ENCODE data around the gene MIER2.
"Not testable (repeated sequence)": the region's sequence is repeated elsewhere in the genome, so short reads cannot be mapped to it uniquely, and the experiment has no call there.

Gene MIER2

DNA sequence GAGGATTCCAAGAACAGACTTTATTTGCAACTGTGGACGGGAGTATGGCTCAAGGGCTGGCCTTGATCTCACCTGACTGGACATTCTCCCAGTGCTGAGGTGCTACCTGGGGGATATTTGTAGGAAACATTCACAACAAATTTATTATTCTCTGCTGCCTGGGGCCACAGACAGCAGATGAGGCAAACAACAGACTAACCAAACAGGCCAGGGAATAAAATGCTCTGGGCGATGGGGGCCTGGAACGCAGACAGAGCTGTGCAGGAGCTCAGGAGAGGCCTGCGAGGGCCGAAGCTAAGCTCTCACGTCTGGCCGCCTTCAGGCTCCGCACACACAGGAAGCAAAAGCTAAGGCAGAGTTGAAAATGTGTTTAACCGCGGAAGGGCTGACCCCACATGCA is 61.2 kb downstream of the MIER2 start:
- DNase-seq (ENCODE audit: low spot score) = no peak

GRCh38 chr19:282501-282900 is 62.1 kb downstream of the MIER2 start:
- no peak for DNase-seq (ENCODE audit: low spot score)

DNA sequence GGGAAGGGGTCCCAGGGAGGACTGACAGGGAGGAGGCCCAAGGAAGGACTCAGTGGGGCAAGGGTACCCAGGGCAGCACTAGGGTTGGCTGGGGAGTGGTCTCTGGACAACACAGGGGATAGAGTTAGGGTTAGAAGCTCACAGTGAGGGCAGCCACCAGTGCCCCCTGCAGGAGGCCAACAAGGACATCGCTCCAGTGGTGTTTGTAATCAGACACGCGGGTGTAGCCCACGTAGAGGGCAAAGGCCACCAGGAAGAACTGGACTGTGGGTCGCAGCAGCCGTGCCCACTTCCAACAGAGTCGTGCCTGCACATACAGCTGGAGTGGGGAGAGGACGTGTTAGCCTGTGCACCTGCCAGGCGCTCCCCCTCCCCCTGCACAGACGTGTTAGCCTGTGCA is 62.6 kb downstream of the MIER2 start:
- DNase-seq (ENCODE audit: low spot score) = no peak

DNA sequence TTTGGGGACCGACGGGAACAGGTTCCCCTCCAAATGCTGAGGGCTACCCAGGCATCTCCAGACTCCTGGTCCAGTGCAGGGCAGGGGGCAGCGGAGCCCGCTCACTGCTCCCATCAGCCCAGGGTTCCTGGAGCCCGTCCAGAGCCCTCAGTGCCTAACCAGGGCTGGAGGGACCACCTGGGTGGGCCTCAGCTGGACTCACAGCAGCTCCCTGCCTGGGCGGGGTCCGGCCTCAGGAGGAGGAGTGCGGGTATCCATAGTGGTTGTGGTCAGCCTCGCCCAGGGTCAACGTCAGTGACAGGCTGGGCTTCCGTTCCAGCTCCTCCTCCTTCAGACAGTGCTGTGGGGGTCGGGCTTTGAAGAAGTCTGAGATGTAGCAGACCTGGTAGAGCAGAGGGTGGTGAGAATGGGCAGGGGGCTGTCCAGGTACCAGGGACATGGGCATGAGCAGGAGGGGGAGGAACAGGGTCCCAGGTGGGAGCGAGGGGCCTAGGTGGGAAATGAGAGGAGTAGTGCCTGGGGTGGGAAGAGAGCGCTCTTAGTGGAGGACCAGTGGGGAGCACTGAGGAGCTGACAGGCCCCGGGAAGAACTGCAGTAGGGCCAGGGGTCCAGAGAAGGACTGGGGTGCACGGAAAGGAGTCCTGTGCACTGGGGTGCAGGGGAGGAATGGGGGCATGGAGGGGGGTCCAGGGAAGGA is 63.3 kb downstream of the MIER2 start:
- DNase-seq (ENCODE audit: low spot score) = no peak

- DNase-seq (ENCODE audit: low spot score) = no peak
These were observed 64.0 kb downstream of the MIER2 start for GRCh38 chr19:280541-281009.

GRCh38 chr19:279656-280055 is 64.9 kb downstream of the MIER2 start:
- no peak for DNase-seq (ENCODE audit: low spot score)

- no peak for DNase-seq (ENCODE audit: low spot score)
These were observed 65.4 kb downstream of the MIER2 start for GRCh38 chr19:279231-279630.

DNA sequence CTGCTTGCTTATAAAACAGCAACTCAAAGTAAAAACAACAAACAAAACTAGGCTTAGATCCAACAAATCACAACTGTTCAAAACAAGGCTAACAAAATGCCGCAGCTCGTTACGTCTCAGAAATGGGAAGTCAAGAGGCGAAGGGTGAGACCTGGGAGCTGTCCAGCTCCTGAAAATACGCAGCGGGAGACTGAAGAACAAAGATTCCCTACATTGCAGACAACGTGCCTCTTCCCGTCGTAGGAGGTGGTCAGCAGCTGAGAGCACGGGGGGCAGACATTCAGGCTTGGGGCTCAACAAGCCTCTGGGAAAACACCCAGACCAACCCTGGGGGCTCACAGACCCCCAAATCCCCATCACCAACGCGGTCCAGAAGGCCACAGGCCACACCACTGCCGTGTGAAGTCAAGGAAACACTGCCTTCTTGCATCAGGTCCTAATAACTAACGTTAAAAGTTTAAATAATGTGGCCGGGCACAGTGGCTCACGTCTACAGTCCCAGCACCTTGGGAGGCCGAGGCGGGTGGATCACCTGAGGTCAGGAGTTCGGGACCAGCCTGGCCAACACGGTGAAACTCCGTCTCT is 66.9 kb downstream of the MIER2 start:
- peak; percentile 34 for DNase-seq (ENCODE audit: low spot score)

GRCh38 chr19:277131-277530 is 67.5 kb downstream of the MIER2 start:
- no peak for DNase-seq (ENCODE audit: low spot score)

GRCh38 chr19:275958-276646 is 68.5 kb downstream of the MIER2 start:
- DNase-seq (ENCODE audit: low spot score) = no peak

DNA sequence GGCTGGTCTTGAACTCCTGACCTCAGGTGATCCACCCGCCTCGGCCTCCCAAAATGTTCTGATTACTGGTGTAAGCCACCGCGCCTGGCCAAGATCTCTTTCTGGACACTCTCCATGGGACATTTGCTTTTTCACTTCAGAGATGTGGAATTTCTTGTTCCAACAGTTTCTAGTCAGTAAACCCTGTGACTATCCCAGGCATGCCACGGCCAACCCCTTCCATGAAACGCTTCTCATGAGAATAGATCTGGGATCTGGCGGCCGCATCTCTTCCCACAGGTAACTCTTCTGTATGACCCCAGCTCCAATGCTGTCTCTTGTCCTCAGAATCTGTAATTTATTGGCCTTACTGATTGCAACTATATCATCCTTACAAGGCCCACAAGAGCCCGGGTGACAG is 69.6 kb downstream of the MIER2 start:
- no peak for DNase-seq (ENCODE audit: low spot score)

GRCh38 chr19:273393-273792 is 71.2 kb downstream of the MIER2 start:
- DNase-seq (ENCODE audit: low spot score) = no peak

DNA sequence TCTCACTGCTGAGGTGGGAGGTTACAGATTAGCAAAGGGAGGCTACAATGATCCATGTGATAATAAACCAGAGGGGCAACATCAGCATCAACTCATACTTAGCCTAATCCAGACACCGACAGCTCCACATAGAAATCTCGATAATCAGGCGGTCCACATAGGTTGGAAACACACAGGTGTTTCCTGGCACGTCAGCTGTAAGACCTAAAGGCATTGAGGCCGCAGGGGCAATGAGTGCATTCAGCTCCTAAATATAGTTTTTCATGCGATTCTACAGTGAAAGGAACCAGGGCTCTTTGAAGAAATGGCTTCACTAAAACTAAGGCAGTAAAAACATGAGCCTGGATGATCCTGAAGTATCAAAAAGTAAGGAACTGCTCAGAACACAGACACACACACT is 72.7 kb downstream of the MIER2 start:
- no peak for DNase-seq (ENCODE audit: low spot score)

- DNase-seq (ENCODE audit: low spot score) = not testable (repeated sequence)
These were observed 73.8 kb downstream of the MIER2 start for GRCh38 chr19:270766-271318.

DNA sequence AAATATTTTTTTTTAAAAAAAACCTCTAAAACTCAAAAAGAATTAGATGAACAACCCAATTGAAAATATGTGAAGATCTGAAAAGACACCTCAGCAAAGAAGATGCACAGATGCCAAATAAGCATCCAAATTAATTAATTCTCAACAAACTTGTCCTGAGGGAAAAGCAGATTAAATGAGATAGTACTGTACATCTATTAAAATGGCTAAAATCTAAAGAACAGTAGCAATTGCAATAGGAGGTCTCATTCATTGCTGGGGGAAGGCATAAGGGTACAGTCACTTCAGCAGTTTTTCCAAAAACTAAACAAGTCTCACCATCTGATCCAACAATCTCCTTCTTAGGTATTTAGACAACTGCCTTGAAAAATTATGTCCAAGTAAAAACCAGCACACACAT is 75.4 kb downstream of the MIER2 start:
- DNase-seq (ENCODE audit: low spot score) = no peak

GRCh38 chr19:262125-262524 is 82.5 kb downstream of the MIER2 start:
- DNase-seq (ENCODE audit: low spot score) = no peak

DNA sequence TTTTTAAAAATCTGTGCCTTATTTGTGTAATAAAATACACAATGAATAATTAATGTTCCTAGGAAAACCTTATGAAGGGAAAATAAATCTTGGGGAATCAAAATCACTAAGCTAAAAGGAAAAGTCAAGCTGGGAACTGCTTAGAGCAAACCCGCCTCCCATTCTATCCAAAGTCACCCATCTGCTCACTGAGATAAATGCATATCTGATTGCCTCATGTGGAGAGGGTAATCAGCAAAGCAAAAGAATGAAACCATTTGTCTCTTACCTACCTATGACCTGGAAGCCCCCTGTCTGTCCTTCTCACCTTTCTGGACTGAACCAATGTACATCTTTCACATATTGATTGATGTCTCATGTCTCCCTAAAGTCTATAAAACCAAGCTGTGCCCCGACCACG is 87.8 kb downstream of the MIER2 start:
- not testable (repeated sequence) for DNase-seq (ENCODE audit: low spot score)
